Smooth muscle cell (in vitro differentiated cells): ENCODE data around the gene NFXL1. TPM values are rescaled to one million over a fixed set of nuclear protein-coding genes. Genes with fewer than 3 reads are reported as not detected.

ENCODE experiments used
- DNase-seq: peaks from one replicate; lab custom pipeline; 2025; ENCODE audit not compliant: unreplicated experiment; lab: John Stamatoyannopoulos, UW
- H2AFZ ChIP-seq: fragments of 200-600 bp; sonication (generic); 2 replicates; pipeline ENCODE4 v1.6.0; 2016; ENCODE audit warnings: antibody characterized with exemption, low read depth, mild to moderate bottlenecking
- H3F3A ChIP-seq: fragments of 200-600 bp; sonication (generic); 2 replicates; pipeline ENCODE4 v1.6.0; 2017; ENCODE audit warnings: antibody characterized with exemption, low read depth
- H3K27ac ChIP-seq: fragments of 200-600 bp; sonication (generic); 2 replicates; pipeline ENCODE4 v1.5.1; 2016; ENCODE audit warnings: low read depth, mild to moderate bottlenecking
- H3K27me3 ChIP-seq: fragments of 200-600 bp; sonication (generic); 2 replicates; pipeline ENCODE4 v1.6.1; 2016; ENCODE audit warnings: low read depth, mild to moderate bottlenecking
- H3K36me3 ChIP-seq: fragments of 200-600 bp; sonication (generic); 2 replicates; pipeline ENCODE4 v1.5.1; 2016; ENCODE audit warnings: low read depth
- H3K4me1 ChIP-seq: fragments of 200-600 bp; sonication (generic); 2 replicates; pipeline ENCODE4 v1.5.1; 2016; ENCODE audit warnings: low read depth
- H3K4me2 ChIP-seq: fragments of 200-600 bp; sonication (generic); 2 replicates; pipeline ENCODE4 v1.6.0; 2016; ENCODE audit warnings: mild to moderate bottlenecking
- H3K4me3 ChIP-seq: fragments of 200-600 bp; sonication (generic); 2 replicates; pipeline ENCODE4 v1.5.1; 2016; ENCODE audit warnings: mild to moderate bottlenecking
- H3K79me2 ChIP-seq: fragments of 200-600 bp; sonication (generic); 2 replicates; pipeline ENCODE4 v1.6.0; 2016; ENCODE audit warnings: low read depth, mild to moderate bottlenecking
- H3K9ac ChIP-seq: fragments of 200-600 bp; sonication (generic); 2 replicates; pipeline ENCODE4 v1.6.0; 2016; ENCODE audit warnings: low read depth
- H3K9me3 ChIP-seq: fragments of 200-600 bp; sonication (generic); replicated peaks from 2 replicates; pipeline ENCODE4 v1.5.1; 2016; ENCODE audit warnings: low read depth
- H4K20me1 ChIP-seq: fragments of 200-600 bp; sonication (generic); 2 replicates; pipeline ENCODE4 v1.6.0; 2016; ENCODE audit warnings: low read depth
- WGBS: methylation state at CpG from one replicate; pipeline ENCODE4 v1.1.7; 2016; ENCODE audit warnings: low lambda C conversion rate; 5-methylcytosine and 5-hydroxymethylcytosine counted together
- polyA plus RNA-seq: library from polyadenylated mRNA; unstranded; fragments of >200 nt; fragmentation: Nextera tagmentation; extraction: Ambion mirVana; gene quantifications from 2 replicates; pipeline ENCODE4 v1.2.1, GENCODE V29; 2016
- total RNA-seq: library from RNA; depleted of rRNA; stranded (reverse); fragments of >200 nt; gene quantifications from 2 replicates; pipeline ENCODE4 v1.2.3, GENCODE V29; 2014
- TF ChIP-seq, protein P1 (sequence below): fragments of 200-600 bp; sonication (generic); IDR thresholded peaks from 2 replicates; pipeline ENCODE4 v1.5.1; 2017; ENCODE audit warnings: borderline replicate concordance, mild to moderate bottlenecking, antibody characterized with exemption; ENCODE audit not compliant: insufficient read depth, poor library complexity, severe bottlenecking

NFXL1 gene
- total and polyA plus RNA-seq, 2 experiments from 2014 or later, result 6.5 to 14.7 TPM

DNA sequence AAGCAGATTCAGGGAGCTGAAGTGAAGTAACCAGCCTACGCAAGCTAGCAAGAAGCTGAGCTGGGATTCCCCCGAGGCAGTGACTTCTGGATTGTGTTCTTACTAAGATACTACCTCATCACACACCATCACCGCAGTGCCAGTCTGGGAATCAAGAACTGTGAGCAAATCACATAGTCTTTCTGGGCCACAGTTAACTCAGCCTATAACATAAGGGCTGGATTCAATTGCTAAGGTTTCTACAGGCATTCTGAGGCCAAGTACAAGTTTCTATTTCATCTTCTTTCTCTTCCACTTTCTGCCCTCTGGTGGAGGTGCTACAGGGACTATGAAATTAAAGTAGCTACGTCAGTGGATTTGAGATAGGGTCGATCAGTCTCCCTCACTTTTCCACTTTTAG, 75.1 kb downstream of the NFXL1 start:
- Histone ChIP-seq H3F3A (no peaks in the 10 kb centered on the region), H3K4me1 (peaks cover 14% of the 10 kb centered on the region), H4K20me1 (peaks cover 13% of the 10 kb centered on the region), H3K4me3 (no peak overlapping the region), H3K27me3 (peaks cover 36% of the 10 kb centered on the region), H3K4me2 (no peak overlapping the region), H3K79me2 (no peaks in the 10 kb centered on the region), H2AFZ (no peak overlapping the region), H3K27ac (no peak overlapping the region), H3K9me3 (no peaks in the 10 kb centered on the region), H3K9ac (no peak overlapping the region), H3K36me3 (no peaks in the 10 kb centered on the region)
- no peak for DNase-seq
- TF ChIP-seq, protein P1, sequence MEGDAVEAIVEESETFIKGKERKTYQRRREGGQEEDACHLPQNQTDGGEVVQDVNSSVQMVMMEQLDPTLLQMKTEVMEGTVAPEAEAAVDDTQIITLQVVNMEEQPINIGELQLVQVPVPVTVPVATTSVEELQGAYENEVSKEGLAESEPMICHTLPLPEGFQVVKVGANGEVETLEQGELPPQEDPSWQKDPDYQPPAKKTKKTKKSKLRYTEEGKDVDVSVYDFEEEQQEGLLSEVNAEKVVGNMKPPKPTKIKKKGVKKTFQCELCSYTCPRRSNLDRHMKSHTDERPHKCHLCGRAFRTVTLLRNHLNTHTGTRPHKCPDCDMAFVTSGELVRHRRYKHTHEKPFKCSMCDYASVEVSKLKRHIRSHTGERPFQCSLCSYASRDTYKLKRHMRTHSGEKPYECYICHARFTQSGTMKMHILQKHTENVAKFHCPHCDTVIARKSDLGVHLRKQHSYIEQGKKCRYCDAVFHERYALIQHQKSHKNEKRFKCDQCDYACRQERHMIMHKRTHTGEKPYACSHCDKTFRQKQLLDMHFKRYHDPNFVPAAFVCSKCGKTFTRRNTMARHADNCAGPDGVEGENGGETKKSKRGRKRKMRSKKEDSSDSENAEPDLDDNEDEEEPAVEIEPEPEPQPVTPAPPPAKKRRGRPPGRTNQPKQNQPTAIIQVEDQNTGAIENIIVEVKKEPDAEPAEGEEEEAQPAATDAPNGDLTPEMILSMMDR, result peak; percentile 25
- WGBS, result 84% methylated on average over 5 of the region's 5 CpGs

DNA sequence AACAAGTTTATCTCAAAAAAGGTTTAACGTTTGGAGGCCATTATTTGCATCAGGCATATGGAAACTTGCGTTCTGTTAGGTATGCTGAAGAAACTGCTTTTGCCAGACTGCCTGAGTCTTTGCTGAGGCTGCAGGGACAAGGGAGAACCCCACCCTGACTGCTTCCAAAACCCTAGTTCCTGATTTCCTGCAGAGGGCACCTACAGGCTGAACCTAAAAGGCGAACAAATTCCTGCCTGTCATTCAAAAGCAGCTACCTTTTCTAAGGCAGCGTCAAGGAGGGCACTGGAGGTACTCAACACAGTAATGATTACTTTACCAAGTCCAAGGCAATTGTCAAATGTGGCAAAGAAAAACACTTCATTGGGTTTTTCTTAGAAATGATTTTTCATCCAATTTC, 75.9 kb downstream of the NFXL1 start:
- TF ChIP-seq, protein P1, result no peak
- no peak for DNase-seq
- no peak overlapping the region for H3K4me3 ChIP-seq
- no peak overlapping the region for H3K27ac ChIP-seq
- WGBS, result 37% methylated on average over 4 of the region's 4 CpGs
- no peaks in the 10 kb centered on the region for H3K36me3 ChIP-seq
- no peaks in the 10 kb centered on the region for H3K79me2 ChIP-seq
- H3K27me3 ChIP-seq, result peaks cover 36% of the 10 kb centered on the region
- peaks cover 14% of the 10 kb centered on the region for H3K4me1 ChIP-seq
- no peak overlapping the region for H2AFZ ChIP-seq
- H3F3A ChIP-seq, result no peaks in the 10 kb centered on the region
- no peak overlapping the region for H3K9ac ChIP-seq
- no peaks in the 10 kb centered on the region for H3K9me3 ChIP-seq
- H4K20me1 ChIP-seq, result peaks cover 13% of the 10 kb centered on the region
- peak overlapping the region; percentile 90 for H3K4me2 ChIP-seq

DNA sequence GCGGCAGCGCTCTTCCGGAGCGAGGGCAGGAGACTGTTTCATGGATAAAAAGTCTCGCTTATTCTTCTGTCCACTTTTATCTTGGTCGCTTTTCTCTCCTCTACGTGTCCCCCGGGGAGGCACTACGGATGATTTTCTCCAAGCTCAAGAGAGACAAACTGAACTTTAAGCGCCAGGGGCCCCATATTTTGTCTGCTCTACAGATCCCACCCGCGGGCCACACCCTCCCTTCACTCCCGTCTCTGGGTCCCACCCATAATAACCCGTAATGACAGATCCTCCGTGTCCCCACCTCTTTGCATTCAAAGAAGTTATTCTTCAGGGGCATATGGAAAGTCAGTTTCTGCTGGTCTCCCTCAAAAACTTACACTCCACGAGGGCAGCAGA, 76.5 kb downstream of the NFXL1 start, which contains the start of gene CORIN:
Gene CORIN (minus strand): TSS at position 160 of the 387 bp plus-strand sequence. CDS start 118 bp downstream, at position 42.
- no peak for DNase-seq
- Histone ChIP-seq H3K4me2 (peak within 1 kb of the TSS; percentile 90), H3K9ac (no peak within 1 kb of the TSS), H3K4me1 (peaks cover 14% of the 10 kb centered on the region), H3K4me3 (peak within 1 kb of the TSS; percentile 57), H3K9me3 (no peaks in the 10 kb centered on the region), H3F3A (no peaks in the 10 kb centered on the region), H3K36me3 (peaks cover 1% of the 10 kb centered on the region), H4K20me1 (peaks cover 13% of the 10 kb centered on the region), H3K27ac (no peak within 1 kb of the TSS), H3K79me2 (no peaks in the 10 kb centered on the region), H3K27me3 (peaks cover 36% of the 10 kb centered on the region), H2AFZ (no peak within 1 kb of the TSS)
- TF ChIP-seq, protein P1, result no peak
- 6% methylated on average over 16 of the region's 16 CpGs for WGBS

DNA sequence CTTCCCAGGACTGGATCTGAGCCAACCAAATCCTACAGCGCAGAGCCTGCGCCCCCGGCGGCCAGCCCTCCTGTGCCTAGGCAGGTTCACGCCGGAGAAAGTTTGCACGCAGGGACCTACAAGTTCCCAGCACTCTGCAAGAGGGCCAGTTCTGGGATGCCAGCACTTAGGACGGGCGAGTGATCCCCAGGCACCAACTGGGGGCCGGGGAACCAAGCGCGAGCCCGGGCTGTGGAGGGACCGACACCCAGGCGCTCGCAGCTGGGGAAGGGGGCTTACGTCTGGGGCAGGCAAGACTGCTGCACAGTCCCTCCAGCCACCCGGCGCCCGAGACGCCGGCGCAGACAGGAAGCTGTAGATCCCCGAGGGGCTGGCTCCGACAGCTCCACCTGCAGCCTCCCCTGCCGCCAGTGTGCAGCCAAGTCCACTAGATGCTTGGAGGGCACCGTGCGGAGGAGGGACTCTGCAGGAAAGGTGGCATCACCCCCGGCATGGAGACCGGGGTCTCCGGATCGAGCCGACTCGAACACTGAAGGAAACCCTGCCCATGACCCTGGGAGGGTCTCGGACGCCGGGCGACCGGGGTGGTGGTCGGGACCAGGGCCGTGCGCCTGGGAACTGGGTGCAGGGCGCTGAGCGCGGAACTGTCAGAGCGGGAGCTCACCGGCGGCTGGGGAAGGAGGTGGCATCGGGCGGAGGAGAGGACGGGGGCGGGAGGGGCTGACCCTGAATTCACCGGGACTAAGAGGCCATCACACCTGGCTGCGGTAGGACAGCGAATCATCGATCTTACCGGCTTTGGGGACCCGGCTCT, 77.1 kb downstream of the NFXL1 start:
- H3K4me1 ChIP-seq, result peaks cover 14% of the 10 kb centered on the region
- peak overlapping the region; percentile 57 for H3K4me3 ChIP-seq
- peaks cover 4% of the 10 kb centered on the region for H3K36me3 ChIP-seq
- no peaks in the 10 kb centered on the region for H3F3A ChIP-seq
- H3K4me2 ChIP-seq, result peak overlapping the region; percentile 90
- no peak overlapping the region for H3K27ac ChIP-seq
- TF ChIP-seq, protein P1, result no peak
- peaks cover 36% of the 10 kb centered on the region for H3K27me3 ChIP-seq
- H3K79me2 ChIP-seq, result no peaks in the 10 kb centered on the region
- 1% methylated on average over 57 of the region's 58 CpGs for WGBS
- no peaks in the 10 kb centered on the region for H3K9me3 ChIP-seq
- no peak for DNase-seq
- peaks cover 13% of the 10 kb centered on the region for H4K20me1 ChIP-seq
- H2AFZ ChIP-seq, result no peak overlapping the region
- no peak overlapping the region for H3K9ac ChIP-seq
